ENCODE measurements around the gene FNDC1.
"Not testable (repeated sequence)": the region's sequence is repeated elsewhere in the genome, so short reads cannot be mapped to it uniquely, and the experiment has no call there.

The FNDC1 gene

GRCh38 chr6:159259441-159260125 is 90.4 kb downstream of the FNDC1 start:
- DNase-seq = no peak

- DNase-seq = no peak
Measured at GRCh38 chr6:159260208-159260607, 91.0 kb downstream of the FNDC1 start.

GRCh38 chr6:159261995-159262394 is 92.8 kb downstream of the FNDC1 start:
- DNase-seq = no peak

- no peak for DNase-seq
Measured at GRCh38 chr6:159262586-159262985, 93.4 kb downstream of the FNDC1 start.

- no peak for DNase-seq
Measured at GRCh38 chr6:159267165-159267564, 98.0 kb downstream of the FNDC1 start.

GRCh38 chr6:159268511-159268910 is 99.3 kb downstream of the FNDC1 start:
- DNase-seq = no peak

- DNase-seq = no peak
Measured at GRCh38 chr6:159271257-159271656, 102.1 kb downstream of the FNDC1 start.

- no peak for DNase-seq
Measured at GRCh38 chr6:159278626-159279025, 109.4 kb downstream of the FNDC1 start.

- no peak for DNase-seq
Measured at GRCh38 chr6:159279790-159280277, 110.6 kb downstream of the FNDC1 start.

- no peak for DNase-seq
Measured at GRCh38 chr6:159282421-159282820, 113.2 kb downstream of the FNDC1 start.

GRCh38 chr6:159284661-159285060 is 115.5 kb downstream of the FNDC1 start:
- not testable (repeated sequence) for DNase-seq

GRCh38 chr6:159298840-159299239 is 129.6 kb downstream of the FNDC1 start:
- no peak for DNase-seq

- no peak for DNase-seq
Measured at GRCh38 chr6:159299566-159299965, 130.4 kb downstream of the FNDC1 start.

- DNase-seq = no peak
Measured at GRCh38 chr6:159301277-159301676, 132.1 kb downstream of the FNDC1 start.

- no peak for DNase-seq
Measured at GRCh38 chr6:159301810-159302593, 132.8 kb downstream of the FNDC1 start.

GRCh38 chr6:159302594-159302992 is 133.4 kb downstream of the FNDC1 start:
- no peak for DNase-seq

GRCh38 chr6:159303159-159303558 is 134.0 kb downstream of the FNDC1 start:
- no peak for DNase-seq

GRCh38 chr6:159303784-159304183 is 134.6 kb downstream of the FNDC1 start:
- DNase-seq = no peak

GRCh38 chr6:159304641-159305040 is 135.4 kb downstream of the FNDC1 start:
- no peak for DNase-seq

- no peak for DNase-seq
Measured at GRCh38 chr6:159305159-159305558, 136.0 kb downstream of the FNDC1 start.

GRCh38 chr6:159305804-159306537 is 136.8 kb downstream of the FNDC1 start:
- no peak for DNase-seq

GRCh38 chr6:159307246-159307790 is 138.1 kb downstream of the FNDC1 start:
- DNase-seq = no peak

- no peak for DNase-seq
Measured at GRCh38 chr6:159308198-159308597, 139.0 kb downstream of the FNDC1 start.
